ENCODE data around the gene ANGEL1.

ANGEL1 gene

GRCh38 chr14:76814726-76815645, 2.3 kb upstream of the ANGEL1 start:
- no peak for DNase-seq

GRCh38 chr14:76812093-76812421, 625 bp downstream of the ANGEL1 start:
- no peak for DNase-seq

- no peak for DNase-seq
Measured at GRCh38 chr14:76811561-76811960, 1.1 kb downstream of the ANGEL1 start.

GRCh38 chr14:76810953-76811400, 1.7 kb downstream of the ANGEL1 start:
- peak; percentile 9 to 20 for DNase-seq

DNA sequence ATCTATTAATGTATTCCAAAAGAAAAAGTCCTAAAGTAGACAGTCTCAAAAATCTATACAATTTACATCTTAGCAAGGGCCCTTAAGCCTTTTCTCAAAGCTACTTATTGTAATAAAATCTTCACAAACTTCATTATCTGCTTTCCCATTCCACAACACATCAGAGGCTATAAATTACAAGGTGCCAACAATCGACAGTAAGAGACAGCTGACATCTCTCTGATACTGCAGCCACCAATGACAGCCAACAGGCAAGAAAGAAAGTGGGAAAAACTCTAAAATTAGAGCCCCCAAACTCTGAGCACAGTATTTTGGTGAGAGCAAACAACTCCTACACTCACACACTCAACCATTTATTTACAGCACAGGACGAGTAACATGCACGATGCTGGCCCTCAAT, 2.2 kb downstream of the ANGEL1 start:
- DNase-seq, result no peak

DNA sequence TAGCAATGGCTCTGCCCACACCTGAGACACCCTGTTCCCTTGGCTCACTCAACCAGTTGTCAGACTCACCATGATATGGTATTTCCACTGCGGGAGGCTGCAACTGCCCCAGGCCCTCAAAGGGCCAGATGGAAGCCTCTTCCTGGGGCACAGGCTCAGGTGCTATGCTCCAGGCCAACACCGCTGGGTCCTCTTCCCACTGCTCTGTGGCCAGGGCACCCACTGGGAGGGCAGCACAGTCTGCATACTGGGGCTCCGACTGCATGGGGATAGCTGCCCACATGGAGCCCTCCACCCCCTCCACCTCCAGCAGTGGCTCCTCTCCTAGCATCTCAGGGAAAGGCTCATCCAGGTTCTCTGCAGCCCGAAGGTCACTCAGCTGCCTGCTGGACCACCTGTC, 3.7 kb downstream of the ANGEL1 start:
- no peak for DNase-seq

GRCh38 chr14:76808011-76808410, 4.7 kb downstream of the ANGEL1 start:
- DNase-seq, result no peak

- no peak for DNase-seq
Measured at GRCh38 chr14:76806446-76806845, 6.2 kb downstream of the ANGEL1 start.

GRCh38 chr14:76793956-76794355, 18.7 kb downstream of the ANGEL1 start:
- DNase-seq, result no peak

- DNase-seq, result no peak
Measured at GRCh38 chr14:76793324-76793723, 19.4 kb downstream of the ANGEL1 start.

GRCh38 chr14:76792422-76792821, 20.3 kb downstream of the ANGEL1 start:
- DNase-seq, result no peak

DNA sequence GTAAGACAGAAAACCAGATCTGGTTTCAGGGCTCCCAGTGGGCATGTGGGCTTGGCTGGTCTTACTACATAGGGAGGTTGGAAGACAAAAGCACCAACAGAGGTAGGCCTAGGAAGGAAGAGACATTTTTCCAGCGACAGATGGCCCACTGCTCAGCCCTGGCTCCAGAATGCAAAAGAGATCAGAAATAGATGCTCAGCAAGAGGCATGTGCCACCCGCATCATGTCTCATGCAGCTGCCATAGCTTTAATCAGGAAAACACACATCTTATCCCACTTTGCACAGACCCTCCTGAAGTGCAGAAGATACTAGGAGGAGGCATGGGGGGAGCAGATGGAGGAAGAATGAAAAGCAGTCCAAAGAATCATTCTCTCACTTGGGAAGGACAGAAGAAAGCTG, 26.1 kb downstream of the ANGEL1 start:
- DNase-seq, result no peak

DNA sequence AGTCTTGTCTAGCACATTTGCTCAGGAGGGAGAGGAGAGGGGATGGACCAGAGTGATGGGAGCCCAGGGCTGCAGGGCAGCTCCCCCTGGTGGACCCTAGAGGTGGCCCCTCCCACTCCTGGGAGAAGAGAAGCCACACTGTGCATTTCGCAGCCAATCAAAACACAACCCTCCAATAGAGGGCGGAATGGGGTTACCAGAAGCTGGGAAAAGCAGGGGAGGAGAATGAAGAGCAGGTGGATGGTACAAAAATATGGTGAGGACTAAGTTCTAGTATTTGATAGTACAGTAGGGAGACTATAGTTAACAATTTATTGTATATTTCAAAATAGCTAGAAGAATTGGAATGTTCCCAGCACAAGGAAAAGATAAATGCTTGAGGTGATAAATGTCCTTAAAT, 27.8 kb downstream of the ANGEL1 start:
- DNase-seq, result peak; percentile 70 to 74

GRCh38 chr14:76784266-76784874, 28.3 kb downstream of the ANGEL1 start:
- DNase-seq, result no peak

DNA sequence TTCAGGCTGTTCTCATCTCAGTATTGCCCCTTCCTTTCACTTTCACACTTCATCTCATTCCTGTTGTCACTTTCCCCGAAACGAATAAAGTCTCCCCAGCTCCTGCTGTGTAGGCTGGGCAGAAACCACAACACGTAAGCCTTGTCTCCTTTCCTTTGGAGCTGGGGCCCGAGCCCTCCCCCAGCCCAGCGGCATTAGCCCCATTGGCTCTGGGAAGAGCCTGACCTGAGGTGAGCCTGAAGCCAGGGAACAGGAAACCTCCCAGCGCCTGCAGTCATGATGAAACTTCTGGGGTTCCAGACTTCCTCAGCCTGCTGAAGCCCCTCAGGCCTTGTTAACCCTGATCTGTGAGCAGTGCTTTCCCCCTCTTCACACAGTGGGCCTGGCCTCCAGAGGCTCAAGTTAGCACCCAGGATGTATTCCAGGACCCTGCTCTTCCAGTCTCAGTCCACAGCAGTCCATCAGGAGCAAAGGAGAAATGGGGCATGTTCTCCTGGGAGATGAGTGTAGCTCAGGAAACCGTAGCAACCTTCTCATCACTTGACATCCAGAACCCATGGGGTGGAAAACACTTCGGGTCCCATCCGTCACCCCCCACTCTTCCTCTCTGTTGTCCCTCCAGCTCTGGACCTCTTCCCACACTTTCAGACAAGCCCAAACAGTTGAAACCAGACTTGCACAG, 29.7 kb downstream of the ANGEL1 start:
- DNase-seq, result peak in 1 of 2 experiments; percentile 46

GRCh38 chr14:76782115-76782884, 30.4 kb downstream of the ANGEL1 start:
- DNase-seq, result no peak

- DNase-seq, result peak in 1 of 2 experiments; percentile 20
Measured at GRCh38 chr14:76781648-76782051, 31.0 kb downstream of the ANGEL1 start.

DNA sequence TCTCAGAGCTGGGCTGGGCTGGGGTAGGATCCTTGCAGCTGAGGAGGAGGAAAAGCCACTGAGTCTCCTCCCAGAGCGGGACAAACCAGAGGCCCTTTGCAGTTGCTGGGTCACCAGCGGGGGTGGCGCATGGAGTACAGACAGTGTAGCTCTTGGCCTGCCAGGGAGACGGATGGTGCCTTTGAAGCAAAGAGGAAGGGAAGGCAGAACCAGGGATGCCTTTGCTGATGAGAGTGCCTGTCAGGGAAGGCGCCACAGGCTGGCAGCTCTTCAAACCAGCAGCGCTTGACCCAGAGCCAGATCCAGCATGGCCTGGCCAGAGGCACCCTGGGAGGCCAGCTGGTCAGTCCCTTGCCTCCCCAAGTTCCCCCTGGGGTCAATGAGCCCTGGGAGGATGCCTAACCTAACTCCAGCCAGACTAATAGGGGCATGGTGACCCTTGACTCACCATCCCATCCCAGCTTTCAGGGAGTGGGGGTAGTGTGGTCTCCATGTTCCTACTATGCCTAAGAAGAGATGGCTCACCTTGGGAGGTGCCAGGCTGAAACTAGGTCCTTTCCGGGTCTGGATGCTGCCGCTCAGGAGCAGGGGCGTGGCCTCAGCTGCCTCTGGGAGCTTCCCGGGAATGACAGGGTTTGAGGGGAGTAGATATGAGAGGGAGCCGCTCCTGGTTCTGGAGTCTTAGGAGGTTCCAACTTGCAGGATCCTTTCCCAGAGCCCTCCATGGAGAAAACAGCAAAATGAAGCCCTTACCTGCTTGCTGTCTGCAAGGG, 31.6 kb downstream of the ANGEL1 start:
- DNase-seq, result no peak

DNA sequence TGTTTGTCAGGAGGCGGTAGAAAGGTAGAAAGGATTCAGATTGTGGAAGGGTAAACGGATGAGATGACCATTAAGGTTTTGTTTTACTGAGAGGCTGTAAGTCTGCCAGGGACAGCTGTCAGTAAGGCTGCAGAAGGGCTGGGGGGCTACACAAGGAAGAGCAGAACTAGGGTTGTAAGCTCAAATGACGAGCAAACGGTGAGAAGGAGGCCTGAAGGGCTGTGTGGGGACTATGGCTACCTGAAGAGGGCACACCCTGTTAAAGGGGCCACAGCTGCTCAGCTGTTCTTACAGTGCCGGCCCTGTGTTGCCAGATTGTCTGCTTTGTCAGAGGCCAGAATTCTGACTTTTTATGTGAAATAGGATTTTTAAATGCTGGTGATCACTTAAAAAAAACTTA, 32.3 kb downstream of the ANGEL1 start:
- DNase-seq, result no peak

GRCh38 chr14:76780058-76780345, 32.7 kb downstream of the ANGEL1 start:
- DNase-seq, result no peak

DNA sequence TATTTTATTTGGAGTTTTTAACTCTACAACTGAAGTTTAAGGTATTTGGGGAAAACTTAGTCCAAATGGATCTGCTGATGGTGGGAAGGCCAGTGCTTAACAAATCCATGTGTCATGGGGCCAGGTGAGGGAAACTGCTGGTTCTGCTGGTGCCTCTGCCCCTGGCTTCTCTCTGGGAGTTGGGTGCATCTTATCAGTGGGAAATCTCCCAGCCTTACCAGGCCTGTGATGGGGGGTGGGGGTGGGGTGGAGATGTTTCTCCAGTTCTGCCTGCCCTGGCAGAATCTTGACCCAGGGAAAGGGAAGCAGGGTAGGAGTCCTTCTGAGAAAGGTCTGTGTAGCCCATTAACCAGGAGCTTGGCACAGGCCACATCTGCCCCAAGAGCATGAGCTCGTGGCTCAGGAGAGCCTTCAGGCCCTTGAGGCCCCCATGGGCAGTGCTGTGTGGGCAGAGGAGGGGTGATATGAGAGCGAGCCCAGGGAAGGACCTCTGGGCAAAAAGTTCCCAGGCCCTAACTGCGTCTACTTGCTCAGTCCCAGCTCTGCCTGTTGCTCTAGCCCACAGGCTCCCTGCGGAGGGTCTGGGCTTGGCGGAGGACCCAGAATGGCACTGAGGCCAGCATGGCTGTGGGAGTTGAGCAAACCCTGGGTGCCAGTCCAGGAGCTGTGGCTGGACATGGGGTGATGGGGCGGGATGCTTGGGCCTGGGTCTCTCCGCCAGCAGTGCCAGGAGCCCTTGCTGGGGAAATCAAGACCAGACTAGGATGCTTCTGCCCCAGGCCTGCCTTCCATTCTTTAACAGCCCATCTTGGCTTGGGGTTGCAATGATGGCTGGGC, 33.2 kb downstream of the ANGEL1 start:
- DNase-seq, result no peak
